Activated gamma-delta T cell treated with anti-CD3 and anti-CD28 coated beads, Interleukin-2, amount 50 U/mL, for 16 hours (primary cell): ENCODE results near the gene PIGW.
"Not testable (repeated sequence)": the region's sequence is repeated elsewhere in the genome, so short reads cannot be mapped to it uniquely, and the experiment has no call there.

Experiments used
- DNase-seq: peaks from one replicate; pipeline ENCODE4 v3.0.0-alpha.2; 2020; ENCODE audit warnings: low read depth

The PIGW gene

GRCh38 chr17:36534840-36535668, at the start of gene PIGW, which contains the start of gene MYO19:
Gene PIGW (plus strand): TSS chr17:36534987. CDS start chr17:36537102, 2,115 bp downstream.
Gene MYO19 (minus strand): TSS chr17:36534868. CDS start chr17:36532538, 2,330 bp downstream.
- peak; percentile 82 for DNase-seq

GRCh38 chr17:36485027-36485426, 49.8 kb upstream of the PIGW start:
- DNase-seq: no peak

GRCh38 chr17:36485805-36486203, 49.0 kb upstream of the PIGW start:
- DNase-seq: no peak

GRCh38 chr17:36486204-36487194, 48.3 kb upstream of the PIGW start, which contains the start of gene ZNHIT3:
Gene ZNHIT3 (plus strand): TSS chr17:36486681. CDS start chr17:36486700, 19 bp downstream.
- DNase-seq: peak; percentile 81

GRCh38 chr17:36493956-36494355, 40.8 kb upstream of the PIGW start:
- no peak for DNase-seq

- DNase-seq: no peak
Measured at GRCh38 chr17:36494674-36495073, 40.1 kb upstream of the PIGW start.

GRCh38 chr17:36495076-36495578, 39.7 kb upstream of the PIGW start:
- DNase-seq: no peak

GRCh38 chr17:36496018-36496789, 38.6 kb upstream of the PIGW start:
- no peak for DNase-seq

GRCh38 chr17:36498155-36498554, 36.6 kb upstream of the PIGW start:
- no peak for DNase-seq

GRCh38 chr17:36498560-36499300, 36.1 kb upstream of the PIGW start:
- no peak for DNase-seq

- no peak for DNase-seq
Measured at GRCh38 chr17:36500745-36501225, 34.0 kb upstream of the PIGW start.

- no peak for DNase-seq
Measured at GRCh38 chr17:36501351-36501750, 33.4 kb upstream of the PIGW start.

GRCh38 chr17:36501963-36502362, 32.8 kb upstream of the PIGW start:
- DNase-seq: no peak

- DNase-seq: no peak
Measured at GRCh38 chr17:36503456-36504155, 31.2 kb upstream of the PIGW start.

- DNase-seq: no peak
Measured at GRCh38 chr17:36504156-36504545, 30.6 kb upstream of the PIGW start.

- no peak for DNase-seq
Measured at GRCh38 chr17:36505171-36505570, 29.6 kb upstream of the PIGW start.

GRCh38 chr17:36506249-36506826, 28.4 kb upstream of the PIGW start:
- no peak for DNase-seq

GRCh38 chr17:36506831-36507230, 28.0 kb upstream of the PIGW start:
- no peak for DNase-seq

- no peak for DNase-seq
Measured at GRCh38 chr17:36507266-36507665, 27.5 kb upstream of the PIGW start.

GRCh38 chr17:36508439-36508838, 26.3 kb upstream of the PIGW start:
- not testable (repeated sequence) for DNase-seq
